Measurements from ENCODE around the gene GNGT2.

GRCh38 chr17:49157784-49158183 is 52.6 kb downstream of the GNGT2 start:
- TF ChIP-seq CTCF (IDR thresholded peaks at IDR 0.05) = no peak
- TF ChIP-seq EP300 (IDR thresholded peaks at IDR 0.05) = no peak
- no peak for TF ChIP-seq POLR2A (IDR thresholded peaks at IDR 0.05; ENCODE audit: low read depth)
